T1000 (cell line): ENCODE results near the gene COPB1.
"Not testable (repeated sequence)": the region's sequence is repeated elsewhere in the genome, so short reads cannot be mapped to it uniquely, and the experiment has no call there.

Experiments
- DNase-seq: peaks from one replicate; lab custom pipeline; 2025; ENCODE audit warnings: mixed read lengths; lab: John Stamatoyannopoulos, UW

The COPB1 gene, protein sequence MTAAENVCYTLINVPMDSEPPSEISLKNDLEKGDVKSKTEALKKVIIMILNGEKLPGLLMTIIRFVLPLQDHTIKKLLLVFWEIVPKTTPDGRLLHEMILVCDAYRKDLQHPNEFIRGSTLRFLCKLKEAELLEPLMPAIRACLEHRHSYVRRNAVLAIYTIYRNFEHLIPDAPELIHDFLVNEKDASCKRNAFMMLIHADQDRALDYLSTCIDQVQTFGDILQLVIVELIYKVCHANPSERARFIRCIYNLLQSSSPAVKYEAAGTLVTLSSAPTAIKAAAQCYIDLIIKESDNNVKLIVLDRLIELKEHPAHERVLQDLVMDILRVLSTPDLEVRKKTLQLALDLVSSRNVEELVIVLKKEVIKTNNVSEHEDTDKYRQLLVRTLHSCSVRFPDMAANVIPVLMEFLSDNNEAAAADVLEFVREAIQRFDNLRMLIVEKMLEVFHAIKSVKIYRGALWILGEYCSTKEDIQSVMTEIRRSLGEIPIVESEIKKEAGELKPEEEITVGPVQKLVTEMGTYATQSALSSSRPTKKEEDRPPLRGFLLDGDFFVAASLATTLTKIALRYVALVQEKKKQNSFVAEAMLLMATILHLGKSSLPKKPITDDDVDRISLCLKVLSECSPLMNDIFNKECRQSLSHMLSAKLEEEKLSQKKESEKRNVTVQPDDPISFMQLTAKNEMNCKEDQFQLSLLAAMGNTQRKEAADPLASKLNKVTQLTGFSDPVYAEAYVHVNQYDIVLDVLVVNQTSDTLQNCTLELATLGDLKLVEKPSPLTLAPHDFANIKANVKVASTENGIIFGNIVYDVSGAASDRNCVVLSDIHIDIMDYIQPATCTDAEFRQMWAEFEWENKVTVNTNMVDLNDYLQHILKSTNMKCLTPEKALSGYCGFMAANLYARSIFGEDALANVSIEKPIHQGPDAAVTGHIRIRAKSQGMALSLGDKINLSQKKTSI

GRCh38 chr11:14499560-14500180 is at the start of gene COPB1:
Gene COPB1, minus strand, starts transcription at chr11:14499811. Its CDS starts 883 bp downstream, at chr11:14498928.
- peak; percentile 72 for DNase-seq

GRCh38 chr11:14547440-14547839 is 47.8 kb upstream of the COPB1 start:
- no peak for DNase-seq

DNA sequence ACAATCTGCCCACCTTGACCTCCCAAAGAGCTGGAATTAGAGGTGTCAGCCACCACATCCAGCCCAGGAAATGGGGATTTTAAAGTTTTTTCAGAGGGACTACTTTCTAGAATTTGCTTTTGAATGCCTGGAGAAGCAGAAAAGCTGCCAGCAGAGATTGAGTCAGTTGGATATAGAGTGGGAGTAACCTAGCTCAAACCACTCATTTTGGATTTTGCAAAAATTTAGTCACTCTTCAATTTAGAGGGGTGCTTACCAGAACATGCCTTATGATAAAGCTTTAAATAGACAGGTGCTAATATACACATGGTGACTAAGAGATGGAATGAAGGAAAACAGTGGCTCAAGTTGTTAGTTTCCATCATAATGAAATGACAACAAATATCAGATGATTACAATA is 47.1 kb upstream of the COPB1 start:
- DNase-seq = no peak

DNA sequence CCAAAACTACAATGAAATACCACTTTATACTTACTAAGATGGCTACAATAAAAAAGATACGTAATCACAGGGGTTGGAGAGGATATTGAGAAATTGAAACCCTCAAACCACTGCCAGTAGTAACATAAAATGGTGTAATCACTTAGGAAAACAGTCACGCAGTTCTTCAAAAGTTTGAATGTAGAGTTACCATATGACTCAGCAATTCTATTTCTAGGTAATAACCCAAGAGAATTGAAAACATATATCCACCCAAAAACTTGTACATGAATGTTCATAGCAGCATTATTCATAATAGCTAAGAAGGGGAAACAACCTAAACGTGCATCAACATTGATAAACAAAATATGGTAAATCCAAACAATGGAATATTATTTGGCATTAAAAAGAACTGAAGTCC is 45.0 kb upstream of the COPB1 start:
- no peak for DNase-seq

DNA sequence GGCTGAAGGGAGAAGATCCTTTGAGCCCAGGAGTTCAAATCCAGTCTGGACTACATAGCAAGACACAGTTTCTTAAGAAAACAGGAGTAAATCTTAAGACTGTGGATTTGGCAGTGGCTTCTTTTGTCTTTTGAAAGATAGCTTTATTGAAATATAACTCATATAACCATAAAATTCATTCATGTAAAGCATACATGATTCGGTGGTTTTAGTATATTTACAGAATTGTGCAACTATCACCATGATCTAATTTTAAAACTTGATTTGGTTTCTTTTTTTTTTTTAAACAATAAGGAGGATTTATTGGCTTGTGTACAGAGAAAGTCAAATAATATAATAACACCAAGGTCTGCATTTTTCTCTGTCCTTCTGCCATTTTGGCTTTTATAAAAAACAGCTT is 43.6 kb upstream of the COPB1 start:
- no peak for DNase-seq

GRCh38 chr11:14542324-14542723 is 42.7 kb upstream of the COPB1 start:
- no peak for DNase-seq

DNA sequence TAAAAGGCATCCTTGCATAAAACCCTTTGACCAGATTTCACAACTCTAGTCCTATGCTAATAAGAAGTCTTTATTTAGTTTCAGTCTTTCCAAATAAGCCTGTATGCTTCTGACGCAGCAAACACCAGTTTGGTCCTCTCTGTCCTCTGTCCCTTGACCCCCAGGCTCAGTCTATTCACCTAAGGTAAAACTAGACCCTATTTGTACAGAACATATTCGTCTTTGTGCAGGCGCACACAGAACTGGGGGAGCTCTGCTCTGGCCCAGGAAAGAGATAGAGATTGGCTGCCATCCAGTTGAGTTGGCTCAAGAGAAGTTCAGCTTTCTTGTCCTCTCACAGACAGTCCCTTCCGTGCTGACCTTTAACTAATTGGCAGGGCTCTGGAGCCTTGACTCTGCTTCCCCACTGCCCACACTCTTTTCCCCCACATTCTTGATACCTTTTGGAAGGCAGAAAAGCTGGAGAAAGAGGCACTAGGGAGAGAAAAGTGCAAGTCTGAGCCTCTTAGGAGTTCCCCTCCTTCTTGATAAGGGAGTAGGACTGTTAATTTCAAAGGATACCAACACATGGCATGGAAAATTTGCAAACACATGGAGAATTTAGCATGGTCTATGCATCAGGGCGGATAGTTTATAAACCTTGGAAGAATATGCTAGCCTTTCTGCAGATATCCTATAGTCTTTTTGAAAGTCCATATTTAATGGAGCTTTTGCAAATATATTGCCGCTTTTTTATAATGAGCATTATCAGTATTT is 41.8 kb upstream of the COPB1 start:
- DNase-seq = no peak

DNA sequence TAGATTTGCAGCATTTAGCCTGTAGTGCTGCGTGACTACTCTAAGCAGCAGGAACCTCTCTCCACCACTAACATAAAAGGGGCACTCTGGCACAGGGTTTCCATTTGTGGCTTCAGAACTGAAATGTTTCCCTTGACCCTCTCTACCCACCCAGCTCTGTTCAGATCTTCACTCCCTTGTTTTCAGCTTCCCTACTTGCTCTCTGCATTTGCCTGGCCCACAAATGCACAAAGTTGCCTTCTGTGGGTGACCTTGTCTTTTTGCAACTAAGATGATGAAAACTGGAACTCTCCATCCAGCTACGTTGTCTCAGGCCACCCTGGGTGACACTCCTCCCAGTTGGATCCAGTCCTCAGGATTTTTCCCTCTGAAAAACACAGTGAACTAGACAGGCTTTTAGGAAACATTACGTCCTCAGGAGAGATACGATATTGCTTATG is 40.4 kb upstream of the COPB1 start:
- DNase-seq = no peak

GRCh38 chr11:14538926-14539554 is 39.4 kb upstream of the COPB1 start:
- no peak for DNase-seq

GRCh38 chr11:14538271-14538925 is 38.8 kb upstream of the COPB1 start:
- DNase-seq = no peak

DNA sequence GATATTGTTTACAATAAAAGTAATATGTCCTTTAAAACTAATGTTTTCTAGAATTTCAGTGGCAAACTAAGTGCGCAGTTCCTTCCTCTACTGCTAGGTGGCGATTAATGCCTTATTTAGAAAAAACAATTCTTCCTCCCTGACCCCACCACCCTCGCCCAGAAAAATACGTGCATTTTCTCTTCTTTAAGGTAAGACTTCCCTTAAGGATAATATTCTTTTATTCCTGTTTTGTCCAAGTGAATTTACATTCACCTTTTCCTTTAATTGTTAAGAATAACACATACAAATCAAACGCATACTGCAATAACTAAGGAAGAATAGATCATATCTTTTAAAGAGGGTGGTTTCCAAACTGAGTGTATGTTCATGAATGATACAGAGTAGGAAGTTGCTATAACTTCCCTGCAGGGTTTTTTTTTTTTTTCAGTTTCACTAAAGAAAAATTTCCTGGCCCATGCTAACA is 37.6 kb upstream of the COPB1 start:
- no peak for DNase-seq

DNA sequence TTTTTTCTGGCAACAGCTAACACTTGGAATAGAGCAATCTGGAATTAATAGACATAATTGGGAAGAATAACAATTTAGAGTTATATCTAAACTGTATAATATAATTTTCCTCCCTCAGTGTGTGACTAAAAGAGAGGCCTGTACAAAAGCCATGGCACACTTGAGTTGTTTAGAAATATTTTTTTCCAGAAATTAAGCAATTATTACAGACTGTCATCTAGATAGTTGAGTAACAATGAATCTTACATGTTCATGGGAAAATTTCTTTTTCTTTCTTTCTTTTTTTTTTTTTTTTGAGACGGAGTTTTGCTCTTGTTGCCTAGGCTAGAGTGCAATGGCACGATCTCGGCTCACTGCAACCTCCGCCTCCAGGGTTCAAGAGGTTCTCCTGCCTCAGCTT is 35.6 kb upstream of the COPB1 start:
- not testable (repeated sequence) for DNase-seq

DNA sequence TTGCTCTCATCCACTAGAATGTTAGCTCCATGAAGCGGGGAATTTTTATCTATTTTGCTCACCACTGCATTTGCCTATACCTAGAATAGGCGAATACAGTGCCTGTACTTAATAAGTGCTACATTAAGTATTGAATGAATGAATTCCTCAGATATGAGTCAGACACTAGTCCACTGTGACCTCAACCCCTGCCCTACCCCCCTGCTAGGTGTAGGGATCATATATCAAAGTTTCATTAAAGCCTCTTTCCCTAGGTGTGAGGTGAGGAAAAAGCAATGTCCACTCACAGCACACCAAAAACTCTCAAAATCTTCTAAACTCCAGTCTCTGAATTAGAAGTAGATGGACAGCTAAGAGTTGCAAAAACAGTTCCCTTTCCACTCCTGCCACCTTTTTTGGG is 30.3 kb upstream of the COPB1 start:
- no peak for DNase-seq

- DNase-seq = no peak
These were observed 29.7 kb upstream of the COPB1 start for GRCh38 chr11:14529321-14529720.

GRCh38 chr11:14522801-14523200 is 23.2 kb upstream of the COPB1 start:
- DNase-seq = no peak

DNA sequence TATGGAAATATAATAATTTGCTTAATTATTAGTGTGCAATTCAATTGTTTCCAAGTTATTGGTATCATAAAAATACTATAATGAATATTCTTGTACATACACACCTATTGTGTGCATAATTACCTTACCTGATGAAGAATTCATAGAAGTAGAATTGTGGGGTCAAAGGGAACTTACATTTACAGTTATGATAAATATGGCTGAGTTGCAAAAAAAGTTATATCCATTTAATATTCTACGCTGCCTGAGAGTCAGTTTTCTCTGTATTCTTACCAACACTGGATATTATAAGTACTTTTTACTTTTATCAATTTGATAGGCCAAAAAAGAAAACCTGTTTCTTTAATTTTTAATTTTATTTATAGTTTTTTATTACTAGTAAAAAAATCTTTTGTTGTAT is 22.6 kb upstream of the COPB1 start:
- no peak for DNase-seq

- DNase-seq = no peak
These were observed 21.1 kb upstream of the COPB1 start for GRCh38 chr11:14520747-14521151.

GRCh38 chr11:14519917-14520746 is 20.5 kb upstream of the COPB1 start, which contains the start of gene PSMA1:
Gene PSMA1, minus strand, starts transcription at chr11:14520386. Its CDS starts 87 bp downstream, at chr11:14520299.
- DNase-seq = peak; percentile 90

DNA sequence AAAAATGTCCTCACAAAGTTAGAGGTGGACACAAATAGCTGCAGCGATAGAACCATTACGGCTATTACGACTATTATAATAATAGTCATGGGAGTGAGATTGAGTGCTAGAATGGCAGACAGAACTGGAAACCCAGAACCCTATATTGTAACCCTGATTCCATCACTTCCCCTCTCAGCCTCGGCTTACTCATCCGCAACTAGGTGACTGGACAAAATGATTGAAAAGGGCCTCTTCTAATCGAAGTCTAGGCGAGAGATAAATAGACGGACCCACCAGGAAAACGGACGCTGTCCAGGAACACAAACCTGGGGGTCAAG is 19.9 kb upstream of the COPB1 start:
- DNase-seq = no peak

DNA sequence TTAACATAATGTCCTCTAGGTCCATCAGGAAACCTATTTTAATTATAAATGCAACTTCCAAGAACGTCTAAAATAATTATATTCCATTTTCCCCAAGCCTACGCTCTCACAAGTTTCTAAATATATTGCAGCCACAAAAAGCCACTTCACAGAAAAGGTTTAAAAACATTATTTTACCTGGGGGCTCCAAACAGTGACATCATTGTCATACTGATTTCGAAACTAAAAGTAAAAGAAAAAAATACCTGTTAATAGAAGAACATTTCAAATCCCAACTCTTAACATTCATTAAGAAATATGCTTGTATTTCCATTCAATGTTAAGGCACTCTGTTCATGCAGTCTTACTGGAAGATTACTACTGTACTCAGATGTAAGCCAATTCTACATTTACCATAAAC is 19.2 kb upstream of the COPB1 start:
- DNase-seq = no peak
